ENCODE data around the gene DDX10.

DNA sequence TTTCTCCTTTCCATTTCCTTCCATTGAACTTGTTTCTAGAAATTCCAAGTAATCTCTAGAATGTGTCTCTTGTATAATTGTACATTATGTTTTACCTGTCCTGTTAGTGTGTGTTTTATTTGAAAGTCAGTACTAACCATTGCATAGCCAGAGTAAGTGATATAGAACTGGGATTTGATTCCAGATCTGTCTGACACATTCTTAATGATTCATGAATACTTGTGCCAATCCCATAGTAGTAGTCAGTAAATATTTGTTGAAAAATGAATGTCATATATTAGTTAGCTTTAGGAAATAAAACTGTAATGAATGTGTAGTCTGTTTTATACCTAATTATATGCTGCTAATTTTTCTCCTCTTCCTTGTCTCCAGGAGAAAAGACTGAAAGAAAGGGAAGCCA lies 186.9 kb downstream of the DDX10 start:
- TF ChIP-seq GATA3 (IDR thresholded peaks at IDR 0.05; ENCODE audit: low read depth, low read length) (no peak), GATA2 (IDR thresholded peaks at IDR 0.05; ENCODE audit: low read depth, low read length) (no peak)

Data from SH-SY5Y (cell line).